IMR-90 (cell line): ENCODE measurements around the gene DGKB. TPM values are rescaled to one million over a fixed set of nuclear protein-coding genes. Genes with fewer than 3 reads are reported as not detected.

Source experiments
- ATAC-seq: fragments of 200-7000 bp; cut with Tn5 transposase; 2 replicates; pipeline ENCODE4 v1.9.1; 2020; ENCODE audit warnings: low read depth, mild to moderate bottlenecking, moderate library complexity
- BruUV-seq: library from RNA; stranded (reverse); fragments of 400-500 nt; replicated peaks from 2 replicates; lab custom pipeline; 2021; lab: Mats Ljungman, UMichigan
- CTCF ChIA-PET: fragments of 300-600 bp; formaldehyde crosslinking; extraction: SDS; loops from one replicate; lab custom pipeline; 2021; ENCODE audit warnings: antibody characterized with exemption; lab: Yijun Ruan, JAX
- POLR2A ChIA-PET: fragments of 300-600 bp; sonication (Branson Sonifier 250); formaldehyde crosslinking; loops from one replicate; lab custom pipeline; 2022; ENCODE audit warnings: antibody characterized with exemption; ENCODE audit not compliant: unreplicated experiment; lab: Charles Lee
- DNase-seq: peaks from one replicate; pipeline ENCODE4 v3.0.0; 2013
- H2AFZ ChIP-seq: replicated peaks from 2 replicates; pipeline ENCODE3; 2013; ENCODE audit warnings: low read length, mild to moderate bottlenecking; ENCODE audit not compliant: poor library complexity
- H2AK5ac ChIP-seq: 2 replicates; pipeline ENCODE4 v1.6.1; 2013; ENCODE audit warnings: low read depth, low read length, inconsistent platforms
- H2AK9ac ChIP-seq: replicated peaks from 2 replicates; pipeline ENCODE3; 2013; ENCODE audit warnings: mild to moderate bottlenecking, low read depth, low read length, moderate library complexity; ENCODE audit not compliant: poor library complexity
- H2BK120ac ChIP-seq: 2 replicates; pipeline ENCODE4 v1.6.1; 2013; ENCODE audit warnings: low read depth, low read length, inconsistent platforms
- H2BK15ac ChIP-seq: 3 replicates; pipeline ENCODE4 v1.6.1; 2013; ENCODE audit warnings: low read depth, low read length, inconsistent platforms
- H2BK20ac ChIP-seq: 2 replicates; pipeline ENCODE4 v1.6.1; 2013; ENCODE audit warnings: low read depth, mild to moderate bottlenecking, inconsistent platforms, low read length, moderate library complexity
- H2BK5ac ChIP-seq: 2 replicates; pipeline ENCODE4 v1.6.1; 2013; ENCODE audit warnings: mild to moderate bottlenecking, low read depth, low read length, inconsistent platforms; ENCODE audit not compliant: poor library complexity, severe bottlenecking
- H3K14ac ChIP-seq: replicated peaks from 2 replicates; pipeline ENCODE4 v1.6.1; 2013; ENCODE audit warnings: low read depth, low read length, inconsistent platforms
- H3K18ac ChIP-seq: 2 replicates; pipeline ENCODE4 v1.6.1; 2013; ENCODE audit warnings: low read depth, low read length, control low read depth
- H3K23ac ChIP-seq: 2 replicates; pipeline ENCODE4 v1.6.1; 2013; ENCODE audit warnings: low read depth, low read length, inconsistent platforms
- H3K27ac ChIP-seq: 2 replicates; pipeline ENCODE4 v1.5.1; 2013; ENCODE audit warnings: mild to moderate bottlenecking, control low read depth, low read length; ENCODE audit not compliant: insufficient read depth
- H3K27me3 ChIP-seq: 2 replicates; pipeline ENCODE4 v1.6.1; 2013; ENCODE audit warnings: low read length; ENCODE audit not compliant: control insufficient read depth, insufficient read depth
- H3K36me3 ChIP-seq: 2 replicates; pipeline ENCODE4 v1.6.1; 2013; ENCODE audit warnings: low read length, mixed read lengths; ENCODE audit not compliant: control insufficient read depth, insufficient read depth
- H3K4ac ChIP-seq: 2 replicates; pipeline ENCODE4 v1.6.1; 2013; ENCODE audit warnings: low read depth, low read length, inconsistent platforms
- H3K4me1 ChIP-seq: 2 replicates; pipeline ENCODE4 v1.6.1; 2013; ENCODE audit warnings: low read length, mixed read lengths; ENCODE audit not compliant: control insufficient read depth, insufficient read depth
- H3K4me2 ChIP-seq: 2 replicates; pipeline ENCODE4 v1.6.1; 2013; ENCODE audit warnings: low read depth, mild to moderate bottlenecking, control low read depth, low read length, moderate library complexity
- H3K4me3 ChIP-seq: 2 replicates; pipeline ENCODE4 v1.5.1; 2013; ENCODE audit warnings: low read depth, mild to moderate bottlenecking, control low read depth, low read length, moderate library complexity; ENCODE audit not compliant: insufficient read depth
- H3K56ac ChIP-seq: 2 replicates; pipeline ENCODE4 v1.6.1; 2013; ENCODE audit warnings: low read length, inconsistent platforms; ENCODE audit not compliant: insufficient read depth; ENCODE audit errors: extremely low read depth
- H3K79me1 ChIP-seq, 2 experiments: 2 replicates each; pipeline ENCODE4 v1.6.1; 2013; ENCODE audit warnings: low read length in 2 of 2, inconsistent platforms in 1 of 2, low read depth in 1 of 2
- H3K9ac ChIP-seq: 2 replicates; pipeline ENCODE4 v1.6.1; 2013; ENCODE audit warnings: low read depth, low read length, control low read depth
- H3K9me1 ChIP-seq: 2 replicates; pipeline ENCODE4 v1.6.1; 2013; ENCODE audit warnings: low read length, inconsistent platforms; ENCODE audit not compliant: insufficient read depth
- H3K9me3 ChIP-seq: 2 replicates; pipeline ENCODE4 v1.6.1; 2013; ENCODE audit warnings: low read length; ENCODE audit not compliant: control insufficient read depth, insufficient read depth
- H4K20me1 ChIP-seq: 2 replicates; pipeline ENCODE4 v1.6.1; 2013; ENCODE audit warnings: low read length, inconsistent platforms; ENCODE audit not compliant: insufficient read depth
- H4K5ac ChIP-seq: 2 replicates; pipeline ENCODE4 v1.6.1; 2013; ENCODE audit warnings: mild to moderate bottlenecking, low read depth, low read length, control low read depth
- H4K8ac ChIP-seq, 2 experiments: 2 replicates each; pipeline ENCODE4 v1.6.1; 2013; ENCODE audit warnings: low read depth in 2 of 2, low read length in 2 of 2, control low read depth in 1 of 2, inconsistent platforms in 1 of 2
- H4K91ac ChIP-seq: 2 replicates; pipeline ENCODE4 v1.6.1; 2013; ENCODE audit warnings: low read depth, low read length, inconsistent platforms; ENCODE audit not compliant: insufficient read depth
- BHLHE40 ChIP-seq: fragments of 150-350 bp; IDR thresholded peaks from 2 replicates; pipeline ENCODE4 v1.6.1; 2016; ENCODE audit warnings: mild to moderate bottlenecking, low read depth, low read length
- CEBPB ChIP-seq: IDR thresholded peaks from 2 replicates; pipeline ENCODE4 v1.6.1; 2012; ENCODE audit warnings: low read depth, low read length, improper control_type of control experiment
- CHD1 ChIP-seq: IDR thresholded peaks from 2 replicates; pipeline ENCODE4 v1.6.1; 2012; ENCODE audit warnings: low read depth, low read length, improper control_type of control experiment
- CTCF ChIP-seq: conservative IDR thresholded peaks from 2 replicates; pipeline ENCODE4 v1.5.1; 2012; ENCODE audit warnings: mild to moderate bottlenecking, low read depth, low read length, improper control_type of control experiment
- FOS ChIP-seq: fragments of 150-350 bp; IDR thresholded peaks from 2 replicates; pipeline ENCODE4 v1.6.1; 2016; ENCODE audit warnings: low read depth, low read length
- MAFK ChIP-seq: IDR thresholded peaks from 2 replicates; pipeline ENCODE4 v1.6.1; 2012; ENCODE audit warnings: low read depth, low read length, improper control_type of control experiment
- MAZ ChIP-seq: IDR thresholded peaks from 2 replicates; pipeline ENCODE4 v1.6.1; 2012; ENCODE audit warnings: low read depth, mild to moderate bottlenecking, low read length, improper control_type of control experiment, moderate library complexity, borderline replicate concordance
- MXI1 ChIP-seq: IDR thresholded peaks from 2 replicates; pipeline ENCODE4 v1.6.1; 2012; ENCODE audit warnings: low read depth, mild to moderate bottlenecking, low read length, moderate library complexity, borderline replicate concordance
- NFE2L2 ChIP-seq: fragments of 150-350 bp; IDR thresholded peaks from 2 replicates; pipeline ENCODE4 v1.6.1; 2016; ENCODE audit warnings: low read depth, mild to moderate bottlenecking, low read length
- POLR2A ChIP-seq: IDR thresholded peaks from 2 replicates; pipeline ENCODE4 v1.6.1; 2012; ENCODE audit warnings: mild to moderate bottlenecking, low read depth, low read length
- RAD21 ChIP-seq: IDR thresholded peaks from 2 replicates; pipeline ENCODE4 v1.6.1; 2012; ENCODE audit warnings: low read length, improper control_type of control experiment
- RCOR1 ChIP-seq: IDR thresholded peaks from 2 replicates; pipeline ENCODE4 v1.6.1; 2012; ENCODE audit warnings: mild to moderate bottlenecking, low read length, improper control_type of control experiment; ENCODE audit not compliant: insufficient replicate concordance
- RFX5 ChIP-seq: IDR thresholded peaks from 2 replicates; pipeline ENCODE4 v1.8.0; 2012; ENCODE audit warnings: low read depth, mild to moderate bottlenecking, low read length, moderate library complexity
- SMC3 ChIP-seq: fragments of 150-350 bp; IDR thresholded peaks from 2 replicates; pipeline ENCODE4 v1.6.1; 2016; ENCODE audit warnings: low read depth, mild to moderate bottlenecking, antibody characterized with exemption, low read length, moderate library complexity
- USF2 ChIP-seq: fragments of 150-350 bp; IDR thresholded peaks from 2 replicates; pipeline ENCODE4 v1.6.1; 2017; ENCODE audit warnings: mild to moderate bottlenecking, antibody characterized with exemption, low read length, low read depth
- dilution Hi-C: fragments of 300-500 bp; cut with HindIII; formaldehyde crosslinking; loops from one replicate; pipeline ENCODE4 v1.14.3; 2018; ENCODE audit warnings: low sequenced_read_pairs; ENCODE audit not compliant: unreplicated experiment
- in situ Hi-C: fragments of 300-500 bp; cut with MboI; formaldehyde crosslinking; loops from 3 replicates; pipeline ENCODE4 v1.14.3; 2019; ENCODE audit warnings: low sequenced_read_pairs, inconsistent platforms, mixed read lengths
- intact Hi-C: fragments of 100-400 bp; cut with micrococcal nuclease; formaldehyde crosslinking; loops from 2 replicates; pipeline ENCODE4 v1.10.0; 2022
- polyA plus RNA-seq, 3 experiments: library from polyadenylated mRNA; depleted of rRNA; stranded (reverse); fragments of >200 nt; gene quantifications; 2 replicates each; pipeline ENCODE4 v1.2.3, GENCODE V29; 2012; ENCODE audit warnings: low replicate concordance in 1 of 3
- total RNA-seq: library from RNA; depleted of rRNA; stranded (reverse); fragments of >200 nt; gene quantifications from 2 replicates; pipeline ENCODE4 v1.2.3, GENCODE V29; 2012
- TF ChIP-seq, protein P1 (sequence below): fragments of 150-350 bp; IDR thresholded peaks from 2 replicates; pipeline ENCODE4 v1.6.1; 2016; ENCODE audit warnings: low read depth, mild to moderate bottlenecking, low read length, moderate library complexity, borderline replicate concordance

DGKB gene
- total and polyA plus RNA-seq, 2 of the 4 experiments (the other 2 are of a cell fraction) = not detected

DNA sequence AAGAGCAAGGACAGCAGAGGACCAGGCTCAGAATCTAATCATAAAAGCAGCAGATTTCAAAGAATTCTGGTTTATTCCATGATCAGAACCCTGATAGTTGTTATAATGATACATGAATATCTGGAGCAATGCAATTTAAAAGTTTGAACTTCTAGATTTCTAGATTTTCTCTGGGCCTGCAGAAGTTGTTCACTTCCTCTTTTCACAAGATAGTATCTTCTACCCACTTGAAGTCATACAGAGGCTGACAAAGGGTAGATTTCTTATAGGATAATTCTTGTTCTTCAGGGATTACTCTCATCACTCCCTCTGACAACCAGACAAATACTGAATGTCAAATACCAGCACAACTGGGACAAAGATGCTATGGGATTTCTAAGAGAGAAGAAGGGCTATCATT lies 593.1 kb downstream of the DGKB start:
- in situ Hi-C loops = no loop called here
- no peak overlapping the region for H2BK20ac ChIP-seq

More for the DNA sequence above, 593.1 kb downstream of the DGKB start:
- H4K5ac ChIP-seq = no peak overlapping the region
- no peak overlapping the region for H2AK5ac ChIP-seq
- no peaks in the 10 kb centered on the region for H3K9me1 ChIP-seq
- no peak overlapping the region for H3K4me2 ChIP-seq
- no peak for DNase-seq
- H2BK15ac ChIP-seq = no peak overlapping the region
- no peak overlapping the region for H3K9ac ChIP-seq
- no peak overlapping the region for H2AFZ ChIP-seq
- ATAC-seq = no peak
- intact Hi-C loops (no loop called here), dilution Hi-C loops (no loop called here)
- no peak overlapping the region for H3K4me3 ChIP-seq
- no peak overlapping the region for H2AK9ac ChIP-seq
- ChIA-PET POLR2A (no interaction called here), CTCF (no interaction called here)
- no peaks in the 10 kb centered on the region for H4K20me1 ChIP-seq
- H3K9me3 ChIP-seq = no peaks in the 10 kb centered on the region
- no peak overlapping the region for H2BK120ac ChIP-seq
- H3K36me3 ChIP-seq = no peaks in the 10 kb centered on the region
- no peak overlapping the region for H3K18ac ChIP-seq
- no peaks in the 10 kb centered on the region for H3K79me1 ChIP-seq
- no peak overlapping the region for H3K4ac ChIP-seq
- no peaks in the 10 kb centered on the region for H3K27me3 ChIP-seq
- no peak for TF ChIP-seq CHD1
- no peak for TF ChIP-seq NFE2L2
- no peak for TF ChIP-seq SMC3
- no peak for TF ChIP-seq MAZ
- TF ChIP-seq RAD21 = no peak
- TF ChIP-seq BHLHE40 = no peak
- TF ChIP-seq, protein P1, sequence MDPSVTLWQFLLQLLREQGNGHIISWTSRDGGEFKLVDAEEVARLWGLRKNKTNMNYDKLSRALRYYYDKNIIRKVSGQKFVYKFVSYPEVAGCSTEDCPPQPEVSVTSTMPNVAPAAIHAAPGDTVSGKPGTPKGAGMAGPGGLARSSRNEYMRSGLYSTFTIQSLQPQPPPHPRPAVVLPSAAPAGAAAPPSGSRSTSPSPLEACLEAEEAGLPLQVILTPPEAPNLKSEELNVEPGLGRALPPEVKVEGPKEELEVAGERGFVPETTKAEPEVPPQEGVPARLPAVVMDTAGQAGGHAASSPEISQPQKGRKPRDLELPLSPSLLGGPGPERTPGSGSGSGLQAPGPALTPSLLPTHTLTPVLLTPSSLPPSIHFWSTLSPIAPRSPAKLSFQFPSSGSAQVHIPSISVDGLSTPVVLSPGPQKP = no peak
- TF ChIP-seq FOS = no peak
- TF ChIP-seq CTCF = no peak
- TF ChIP-seq CEBPB = no peak
- TF ChIP-seq USF2 = no peak
- TF ChIP-seq MAFK = no peak
- no peak for TF ChIP-seq RCOR1
- TF ChIP-seq POLR2A = no peak
- no peak for TF ChIP-seq MXI1
- no peak for TF ChIP-seq RFX5
- H3K23ac ChIP-seq = no peak overlapping the region
- H3K14ac ChIP-seq = no peak overlapping the region
- H3K27ac ChIP-seq = no peak overlapping the region
- no peak overlapping the region for H4K8ac ChIP-seq
- no peak overlapping the region for H2BK5ac ChIP-seq
- H3K56ac ChIP-seq = no peak overlapping the region
- H3K4me1 ChIP-seq = no peaks in the 10 kb centered on the region
- no TSS peak for BruUV-seq
- H4K91ac ChIP-seq = no peak overlapping the region
